HEK293T (cell line): ENCODE results near the gene ALOX5.

ENCODE experiments used
- CTCF ChIA-PET: fragments of 350-600 bp; formaldehyde crosslinking; extraction: SDS; loops from one replicate; lab custom pipeline; 2021; ENCODE audit warnings: antibody characterized with exemption, inconsistent platforms; lab: Yijun Ruan, JAX
- POLR2A ChIA-PET: fragments of 350-600 bp; formaldehyde crosslinking; extraction: SDS; loops from one replicate; lab custom pipeline; 2020; ENCODE audit warnings: antibody characterized with exemption, inconsistent platforms; lab: Yijun Ruan, JAX
- DNase-seq: peaks from one replicate; pipeline ENCODE4 v3.0.0; 2012; ENCODE audit warnings: mixed read lengths; ENCODE audit errors: extremely low spot score
- ARNT ChIP-seq: fragments of 450-650 bp; IDR thresholded peaks from 2 replicates; pipeline ENCODE4 v1.6.1; 2017; ENCODE audit warnings: mild to moderate bottlenecking
- BHLHE40 ChIP-seq: fragments of 450-650 bp; IDR thresholded peaks from 2 replicates; pipeline ENCODE4 v1.6.1; 2016; ENCODE audit warnings: mild to moderate bottlenecking, moderate library complexity, borderline replicate concordance
- CTBP1 ChIP-seq: fragments of 450-650 bp; IDR thresholded peaks from 2 replicates; pipeline ENCODE4 v1.6.1; 2016; ENCODE audit warnings: borderline replicate concordance
- ELF4 ChIP-seq: fragments of 450-650 bp; IDR thresholded peaks from 2 replicates; pipeline ENCODE4 v1.6.1; 2017; ENCODE audit warnings: antibody characterized with exemption
- FOXA1 ChIP-seq: fragments of 450-650 bp; IDR thresholded peaks from 2 replicates; pipeline ENCODE4 v1.6.1; 2016; ENCODE audit warnings: mild to moderate bottlenecking
- FOXK2 ChIP-seq: fragments of 450-650 bp; IDR thresholded peaks from 2 replicates; pipeline ENCODE4 v1.6.1; 2016; ENCODE audit warnings: mild to moderate bottlenecking
- FOXM1 ChIP-seq: fragments of 450-650 bp; IDR thresholded peaks from 2 replicates; pipeline ENCODE4 v1.6.1; 2017; ENCODE audit warnings: mild to moderate bottlenecking, borderline replicate concordance
- HDGF ChIP-seq: fragments of 450-650 bp; IDR thresholded peaks from 2 replicates; pipeline ENCODE4 v1.6.1; 2017; ENCODE audit warnings: antibody characterized with exemption, borderline replicate concordance
- L3MBTL2 ChIP-seq: fragments of 450-650 bp; conservative IDR thresholded peaks from 2 replicates; pipeline ENCODE4 v1.6.1; 2016; ENCODE audit warnings: mild to moderate bottlenecking
- LEF1 ChIP-seq: fragments of 450-650 bp; IDR thresholded peaks from 2 replicates; pipeline ENCODE4 v1.6.1; 2017; ENCODE audit warnings: mild to moderate bottlenecking, borderline replicate concordance
- NFRKB ChIP-seq: fragments of 450-650 bp; IDR thresholded peaks from 2 replicates; pipeline ENCODE4 v1.6.1; 2016; ENCODE audit warnings: mild to moderate bottlenecking, moderate library complexity
- PKNOX1 ChIP-seq: fragments of 450-650 bp; IDR thresholded peaks from 2 replicates; pipeline ENCODE4 v1.6.1; 2016
- SP1 ChIP-seq: fragments of 450-650 bp; IDR thresholded peaks from 2 replicates; pipeline ENCODE4 v1.6.1; 2017
- SUZ12 ChIP-seq: fragments of 450-650 bp; IDR thresholded peaks from 2 replicates; pipeline ENCODE4 v1.6.1; 2016; ENCODE audit warnings: mild to moderate bottlenecking
- TARDBP ChIP-seq: fragments of 450-650 bp; IDR thresholded peaks from 2 replicates; pipeline ENCODE4 v1.6.1; 2016
- ZNF384 ChIP-seq: fragments of 450-650 bp; IDR thresholded peaks from 2 replicates; pipeline ENCODE4 v1.6.1; 2016

ALOX5 gene

GRCh38 chr10:45453639-45454255 lies 79.7 kb downstream of the ALOX5 start:
- TF ChIP-seq SP1 (no peak), FOXA1 (no peak), PKNOX1 (no peak)
- ChIA-PET CTCF (no interaction called here), POLR2A (no interaction called here)
- DNase-seq, result no peak

- ChIA-PET CTCF (no interaction called here), POLR2A (no interaction called here)
- TF ChIP-seq ELF4 (no peak), CTBP1 (no peak), SUZ12 (no peak), HDGF (no peak), ZNF384 (no peak), FOXK2 (no peak)
- no peak for DNase-seq
Measured at GRCh38 chr10:45454262-45454661, 80.2 kb downstream of the ALOX5 start.

GRCh38 chr10:45454859-45455258 lies 80.8 kb downstream of the ALOX5 start:
- TF ChIP-seq SP1, result no peak
- no peak for TF ChIP-seq TARDBP
- no peak for TF ChIP-seq NFRKB
- TF ChIP-seq CTBP1, result no peak
- no peak for TF ChIP-seq BHLHE40
- TF ChIP-seq HDGF, result no peak
- TF ChIP-seq FOXM1, result no peak
- no peak for TF ChIP-seq L3MBTL2
- no peak for TF ChIP-seq LEF1
- no peak for TF ChIP-seq ZNF384
- no peak for TF ChIP-seq ARNT
- TF ChIP-seq ELF4, result no peak
- no peak for TF ChIP-seq FOXK2
- TF ChIP-seq PKNOX1, result no peak
- ChIA-PET POLR2A (no interaction called here), CTCF (no interaction called here)
- DNase-seq, result no peak

GRCh38 chr10:45456233-45456632 lies 82.2 kb downstream of the ALOX5 start:
- no peak for DNase-seq
- CTCF ChIA-PET, result no interaction called here
- TF ChIP-seq FOXA1 (no peak), LEF1 (no peak), ZNF384 (no peak)
- POLR2A ChIA-PET, result no interaction called here

GRCh38 chr10:45456822-45457221 lies 82.8 kb downstream of the ALOX5 start:
- DNase-seq, result no peak
- TF ChIP-seq TARDBP (no peak), CTBP1 (no peak), FOXK2 (no peak), ZNF384 (no peak), HDGF (no peak), ARNT (no peak), FOXA1 (no peak), BHLHE40 (no peak), FOXM1 (no peak), SUZ12 (no peak)
- ChIA-PET POLR2A (no interaction called here), CTCF (no interaction called here)

GRCh38 chr10:45457487-45457886 lies 83.5 kb downstream of the ALOX5 start:
- CTCF ChIA-PET, result no interaction called here
- TF ChIP-seq FOXA1, result no peak
- TF ChIP-seq BHLHE40, result no peak
- no peak for TF ChIP-seq FOXM1
- TF ChIP-seq TARDBP, result no peak
- TF ChIP-seq SP1, result no peak
- TF ChIP-seq ARNT, result no peak
- no peak for TF ChIP-seq NFRKB
- TF ChIP-seq PKNOX1, result no peak
- no peak for TF ChIP-seq SUZ12
- TF ChIP-seq FOXK2, result no peak
- no peak for TF ChIP-seq CTBP1
- TF ChIP-seq ELF4, result no peak
- TF ChIP-seq LEF1, result no peak
- no peak for TF ChIP-seq ZNF384
- TF ChIP-seq HDGF, result no peak
- no peak for TF ChIP-seq L3MBTL2
- POLR2A ChIA-PET, result no interaction called here
- DNase-seq, result no peak

- POLR2A ChIA-PET, result no interaction called here
- CTCF ChIA-PET, result no interaction called here
Measured at GRCh38 chr10:45460235-45460878, 86.3 kb downstream of the ALOX5 start.

More at GRCh38 chr10:45460235-45460878, 86.3 kb downstream of the ALOX5 start:
- TF ChIP-seq FOXM1 (no peak), NFRKB (no peak), ARNT (no peak), HDGF (no peak), ZNF384 (no peak), BHLHE40 (no peak), PKNOX1 (no peak), TARDBP (no peak), LEF1 (no peak), SP1 (no peak), SUZ12 (no peak), FOXA1 (no peak), ELF4 (no peak), L3MBTL2 (no peak), CTBP1 (no peak), FOXK2 (no peak)
- DNase-seq, result no peak
